ENCODE measurements around the gene MPP2.

DNA sequence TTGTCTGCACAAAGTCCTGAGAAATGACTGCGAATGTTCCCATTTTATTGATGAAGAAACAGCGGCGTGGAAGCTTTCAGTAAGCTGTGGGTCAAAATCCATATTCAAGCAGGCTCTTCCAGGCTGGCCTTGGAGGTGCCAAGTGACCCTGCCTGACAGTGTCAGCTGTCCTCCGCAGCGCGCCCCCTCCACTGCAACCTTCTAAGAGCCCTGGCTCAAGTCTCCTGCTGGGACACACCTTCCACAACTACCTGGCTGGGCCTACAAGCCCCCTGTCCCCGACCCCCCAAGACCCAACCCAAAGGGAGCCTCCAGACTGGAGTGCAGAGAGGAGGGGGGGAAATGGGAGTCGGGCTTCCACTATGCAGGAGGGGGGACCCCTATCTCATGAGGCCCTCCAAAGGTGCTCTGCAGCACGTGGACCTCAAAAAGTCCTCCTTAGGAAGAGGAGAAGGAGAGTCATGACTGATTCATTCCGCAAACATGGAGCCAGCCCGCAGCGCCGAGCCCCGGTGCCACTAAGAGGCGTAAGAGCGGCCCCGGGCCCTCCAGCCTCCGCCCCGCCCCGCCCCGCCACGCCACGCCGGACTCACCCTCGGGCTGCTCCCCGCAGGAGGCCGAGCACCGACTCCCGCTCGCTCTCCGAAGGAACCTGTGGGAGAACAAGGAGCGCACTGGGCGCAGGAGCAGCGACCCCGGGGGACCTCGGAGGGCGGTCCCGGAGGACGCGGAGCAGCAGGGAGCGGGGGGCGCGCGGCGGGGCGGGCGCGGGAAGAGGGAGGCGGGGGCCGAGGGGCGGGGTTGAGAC is 75.0 kb downstream of the MPP2 start:
- TF ChIP-seq, protein P1, sequence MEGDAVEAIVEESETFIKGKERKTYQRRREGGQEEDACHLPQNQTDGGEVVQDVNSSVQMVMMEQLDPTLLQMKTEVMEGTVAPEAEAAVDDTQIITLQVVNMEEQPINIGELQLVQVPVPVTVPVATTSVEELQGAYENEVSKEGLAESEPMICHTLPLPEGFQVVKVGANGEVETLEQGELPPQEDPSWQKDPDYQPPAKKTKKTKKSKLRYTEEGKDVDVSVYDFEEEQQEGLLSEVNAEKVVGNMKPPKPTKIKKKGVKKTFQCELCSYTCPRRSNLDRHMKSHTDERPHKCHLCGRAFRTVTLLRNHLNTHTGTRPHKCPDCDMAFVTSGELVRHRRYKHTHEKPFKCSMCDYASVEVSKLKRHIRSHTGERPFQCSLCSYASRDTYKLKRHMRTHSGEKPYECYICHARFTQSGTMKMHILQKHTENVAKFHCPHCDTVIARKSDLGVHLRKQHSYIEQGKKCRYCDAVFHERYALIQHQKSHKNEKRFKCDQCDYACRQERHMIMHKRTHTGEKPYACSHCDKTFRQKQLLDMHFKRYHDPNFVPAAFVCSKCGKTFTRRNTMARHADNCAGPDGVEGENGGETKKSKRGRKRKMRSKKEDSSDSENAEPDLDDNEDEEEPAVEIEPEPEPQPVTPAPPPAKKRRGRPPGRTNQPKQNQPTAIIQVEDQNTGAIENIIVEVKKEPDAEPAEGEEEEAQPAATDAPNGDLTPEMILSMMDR (IDR thresholded peaks at IDR 0.05): peak in 2 of 12 donors; percentile 6 to 15
- no peak for TF ChIP-seq POLR2A (IDR thresholded peaks at IDR 0.05)
